Left colon (tissue), 2 donors: Measurements from ENCODE around the gene ZFP64. TPM values are rescaled to one million over a fixed set of nuclear protein-coding genes. Genes with fewer than 3 reads are reported as not detected.
"Not testable (repeated sequence)": the region's sequence is repeated elsewhere in the genome, so short reads cannot be mapped to it uniquely, and the experiment has no call there.

Experiments used
- ATAC-seq: fragments of 200-7000 bp; cut with Tn5 transposase; one replicate; pipeline ENCODE4 v1.9.1; 2020; ENCODE audit warnings: mild to moderate bottlenecking, moderate library complexity
- DNase-seq, 2 donors: peaks; one replicate each; pipeline ENCODE4 v3.0.0-alpha.2; 2020
- intact Hi-C, 2 donors: fragments of 100-400 bp; cut with DNase I in 1 of 2; cut with micrococcal nuclease in 1 of 2; formaldehyde crosslinking; loops; one replicate each; pipeline versions ENCODE4 v1.11.2 to v1.14.0; 2022; cut with DNase I, micrococcal nuclease
- long read RNA-seq: library from polyadenylated mRNA; unstranded; transcript quantifications from one replicate; pipeline ENCODE4 v2.0.0, GENCODE V29; 2021
- total RNA-seq, 2 donors: library from RNA; stranded (reverse); fragmentation: NEBNext Ultra II Directional; extraction: Animal tissue kit (Norgen Biotek cat#: 25700); gene quantifications; one replicate each; pipeline ENCODE4 v1.2.1, GENCODE V29; 2021
- donor health status: DM: no; HTN: no; CAD: no.
- donor health status: DM: yes; HTN: yes; CAD: no.

ZFP64 gene
- total RNA-seq, result 10 to 100 TPM; 16.4 to 17.9 TPM
- long read RNA-seq, partial matches to known transcripts, result 9 of 22 reads
- long read RNA-seq, other reads (novel, unspliced or antisense), result 3 of 22 reads

GRCh38 chr20:52191132-52191915 is at the start of gene ZFP64:
ZFP64 (minus strand) TSS chr20:52191779; CDS start chr20:52191636, 143 bp downstream.
- intact Hi-C loops, result no loop called here
- ATAC-seq (peak; percentile 81), DNase-seq (peak; percentile 76 to 85)

- ATAC-seq (no peak), DNase-seq (no peak)
- intact Hi-C loops, result loop anchor here in 1 of 2 donors (5.0 kb wide), 1 partner anchor 141 kb away; no protein-coding TSS in a partner anchor
Measured at GRCh38 chr20:52240802-52241201, 49.2 kb upstream of the ZFP64 start.

- DNase-seq (no peak), ATAC-seq (no peak)
- intact Hi-C loops, result no loop called here
Measured at GRCh38 chr20:52239102-52239501, 47.5 kb upstream of the ZFP64 start.

GRCh38 chr20:52236292-52236691 is 44.7 kb upstream of the ZFP64 start:
- DNase-seq (no peak), ATAC-seq (no peak)
- intact Hi-C loops, result no loop called here

- ATAC-seq (no peak), DNase-seq (no peak)
- intact Hi-C loops, result no loop called here
Measured at GRCh38 chr20:52235129-52235528, 43.5 kb upstream of the ZFP64 start.

GRCh38 chr20:52234302-52235045 is 42.9 kb upstream of the ZFP64 start:
- ATAC-seq (no peak), DNase-seq (no peak)
- intact Hi-C loops, result no loop called here

- ATAC-seq, result peak; percentile 93
- intact Hi-C loops, result no loop called here
- DNase-seq, result no peak
Measured at GRCh38 chr20:52231230-52231746, 39.7 kb upstream of the ZFP64 start.

GRCh38 chr20:52230409-52230808 is 38.8 kb upstream of the ZFP64 start:
- DNase-seq, result peak in 1 of 2 donors; percentile 38

GRCh38 chr20:52229346-52229745 is 37.8 kb upstream of the ZFP64 start:
- DNase-seq, ATAC-seq, intact Hi-C loops: not testable (repeated sequence)

More at GRCh38 chr20:52230409-52230808, 38.8 kb upstream of the ZFP64 start:
- intact Hi-C loops, result no loop called here
- peak; percentile 66 for ATAC-seq

GRCh38 chr20:52226370-52226769 is 34.8 kb upstream of the ZFP64 start:
- no peak for DNase-seq
- intact Hi-C loops, result no loop called here
- no peak for ATAC-seq

GRCh38 chr20:52224920-52225319 is 33.3 kb upstream of the ZFP64 start:
- ATAC-seq (peak; percentile 18), DNase-seq (no peak)
- intact Hi-C loops, result no loop called here

- intact Hi-C loops, ATAC-seq: not testable (repeated sequence)
Measured at GRCh38 chr20:52221362-52221761, 29.8 kb upstream of the ZFP64 start.

GRCh38 chr20:52220891-52221290 is 29.3 kb upstream of the ZFP64 start:
- DNase-seq, ATAC-seq, intact Hi-C loops: not testable (repeated sequence)

More at GRCh38 chr20:52221362-52221761, 29.8 kb upstream of the ZFP64 start:
- not testable (repeated sequence) for DNase-seq

- no peak for DNase-seq
- ATAC-seq, result peak; percentile 75
- intact Hi-C loops, result no loop called here
Measured at GRCh38 chr20:52219441-52219840, 27.9 kb upstream of the ZFP64 start.

- ATAC-seq (no peak), DNase-seq (no peak)
- intact Hi-C loops, result no loop called here
Measured at GRCh38 chr20:52217689-52218395, 26.3 kb upstream of the ZFP64 start.

GRCh38 chr20:52213995-52214394 is 22.4 kb upstream of the ZFP64 start:
- ATAC-seq (no peak), DNase-seq (no peak)
- intact Hi-C loops, result no loop called here

- intact Hi-C loops, result no loop called here
- no peak for ATAC-seq
- no peak for DNase-seq
Measured at GRCh38 chr20:52212943-52213342, 21.4 kb upstream of the ZFP64 start.

GRCh38 chr20:52210037-52210990 is 18.7 kb upstream of the ZFP64 start:
- intact Hi-C loops, result no loop called here
- no peak for ATAC-seq
- DNase-seq, result no peak
